GM19193 (cell line): ENCODE data around the gene ESR1.

ENCODE experiments used
- POLR2A ChIP-seq: IDR thresholded peaks from 4 replicates; pipeline ENCODE4 v1.6.1; 2011; ENCODE audit not compliant: insufficient read depth, insufficient read length; ENCODE audit errors: extremely low read depth

The ESR1 gene

DNA sequence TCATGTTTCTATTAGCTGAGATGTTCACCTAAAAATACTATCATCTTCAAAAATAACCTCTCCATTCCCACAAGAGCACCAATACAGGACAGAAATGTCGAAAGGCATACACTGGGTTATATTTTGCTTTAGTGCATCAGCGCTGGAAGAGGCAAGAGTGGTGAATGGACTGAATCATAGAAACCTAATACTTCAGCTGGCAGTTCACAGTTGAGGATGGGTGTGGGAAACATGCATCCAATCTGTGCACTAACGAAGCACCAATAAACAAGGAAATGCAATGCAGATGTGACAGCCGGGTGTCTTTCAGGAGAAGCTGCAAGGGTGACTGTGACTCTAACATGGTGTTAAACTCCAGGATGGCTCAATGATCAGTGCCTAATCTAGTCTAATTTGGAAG lies 365.8 kb downstream of the ESR1 start:
- no peak for TF ChIP-seq POLR2A

DNA sequence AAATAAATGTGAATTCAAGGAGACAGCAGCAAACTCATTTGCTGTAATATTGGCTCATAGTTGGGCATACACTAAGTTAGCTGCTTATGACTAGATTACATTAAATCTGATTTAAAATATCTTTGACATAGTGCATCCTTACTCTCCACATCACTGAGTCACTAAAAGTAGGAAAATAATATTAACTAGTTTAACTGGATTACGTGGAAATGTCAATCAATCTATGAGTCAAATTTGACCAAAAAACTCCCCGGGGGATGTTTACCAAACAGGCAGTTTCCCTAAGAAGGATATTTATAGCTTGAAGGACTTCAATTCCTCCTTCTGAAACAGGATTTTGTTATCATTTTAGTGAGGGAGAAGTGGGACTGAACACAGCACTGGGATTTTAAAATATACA lies 366.5 kb downstream of the ESR1 start:
- no peak for TF ChIP-seq POLR2A

DNA sequence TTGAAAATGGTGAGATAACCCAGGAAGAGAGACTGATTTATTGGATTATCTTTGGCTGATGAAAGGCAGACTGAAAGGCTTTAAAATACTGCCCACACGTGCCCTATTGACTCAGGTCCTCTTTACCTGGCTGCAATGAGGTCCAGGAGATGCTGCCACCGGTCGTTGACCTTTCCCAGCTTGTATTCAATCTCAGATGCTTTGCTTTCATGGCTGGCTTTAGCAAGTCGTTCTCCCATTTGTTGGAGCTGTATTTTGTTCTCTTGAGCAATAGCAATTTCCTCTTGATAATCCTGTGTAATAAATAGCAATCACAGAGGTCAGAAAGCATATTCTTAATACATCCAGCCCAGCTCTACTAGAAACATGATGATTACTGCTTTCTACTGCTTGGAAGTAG lies 368.8 kb downstream of the ESR1 start:
- TF ChIP-seq POLR2A = no peak
